ENCODE results near the gene MLANA. TPM values are rescaled to one million over a fixed set of nuclear protein-coding genes. Genes with fewer than 3 reads are reported as not detected.

MLANA gene
- total RNA-seq, 1 donor from 2014 or later, result not detected

DNA sequence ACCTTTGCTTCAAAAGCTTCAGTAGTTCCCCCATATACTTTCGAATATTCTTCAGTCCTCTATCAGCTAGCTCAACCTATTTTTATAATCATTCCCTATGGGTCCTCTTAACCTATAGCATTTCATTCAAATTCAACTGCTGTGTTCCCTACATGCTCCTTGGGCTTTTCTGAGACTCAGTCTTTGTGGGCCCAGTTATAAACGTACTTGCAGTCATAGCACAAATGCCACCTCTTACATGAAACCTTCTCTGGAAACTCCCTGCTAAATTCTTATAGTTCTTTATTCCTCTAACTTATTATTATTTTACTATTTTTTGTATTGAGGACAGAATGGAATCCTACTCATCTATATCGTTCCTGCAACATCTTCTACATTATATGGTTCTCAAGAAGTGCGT is 24.7 kb downstream of the MLANA start:
- TF ChIP-seq, protein P1, sequence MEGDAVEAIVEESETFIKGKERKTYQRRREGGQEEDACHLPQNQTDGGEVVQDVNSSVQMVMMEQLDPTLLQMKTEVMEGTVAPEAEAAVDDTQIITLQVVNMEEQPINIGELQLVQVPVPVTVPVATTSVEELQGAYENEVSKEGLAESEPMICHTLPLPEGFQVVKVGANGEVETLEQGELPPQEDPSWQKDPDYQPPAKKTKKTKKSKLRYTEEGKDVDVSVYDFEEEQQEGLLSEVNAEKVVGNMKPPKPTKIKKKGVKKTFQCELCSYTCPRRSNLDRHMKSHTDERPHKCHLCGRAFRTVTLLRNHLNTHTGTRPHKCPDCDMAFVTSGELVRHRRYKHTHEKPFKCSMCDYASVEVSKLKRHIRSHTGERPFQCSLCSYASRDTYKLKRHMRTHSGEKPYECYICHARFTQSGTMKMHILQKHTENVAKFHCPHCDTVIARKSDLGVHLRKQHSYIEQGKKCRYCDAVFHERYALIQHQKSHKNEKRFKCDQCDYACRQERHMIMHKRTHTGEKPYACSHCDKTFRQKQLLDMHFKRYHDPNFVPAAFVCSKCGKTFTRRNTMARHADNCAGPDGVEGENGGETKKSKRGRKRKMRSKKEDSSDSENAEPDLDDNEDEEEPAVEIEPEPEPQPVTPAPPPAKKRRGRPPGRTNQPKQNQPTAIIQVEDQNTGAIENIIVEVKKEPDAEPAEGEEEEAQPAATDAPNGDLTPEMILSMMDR (conservative IDR thresholded peaks at IDR 0.05; ENCODE audit: low read depth, low read length), result no peak
- no peak for DNase-seq (ENCODE audit: low read depth)
- no peak overlapping the region for H3K4me3 ChIP-seq (ENCODE audit: low read depth, low read length)

DNA sequence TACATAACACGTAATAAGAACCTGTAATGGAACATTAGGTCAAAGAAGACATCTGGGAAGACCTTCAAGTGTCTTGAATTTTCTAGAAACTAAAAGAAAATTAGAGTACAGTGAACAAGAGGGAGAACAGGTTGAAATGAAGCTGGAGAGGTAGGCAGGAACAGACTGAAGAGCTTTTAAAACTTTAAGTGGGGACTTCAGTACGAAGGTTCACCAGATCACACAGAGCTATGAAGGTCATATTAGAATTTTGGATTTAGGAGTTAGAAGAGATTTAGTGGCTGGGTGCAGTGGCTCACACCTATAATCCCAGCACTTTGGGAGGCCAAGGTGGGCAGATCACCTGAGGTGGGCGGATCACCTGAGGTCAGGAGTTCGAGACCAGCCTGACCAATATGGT is 26.6 kb downstream of the MLANA start:
- TF ChIP-seq, protein P1 (conservative IDR thresholded peaks at IDR 0.05; ENCODE audit: low read depth, low read length), result no peak
- DNase-seq (ENCODE audit: low read depth), result no peak
- H3K4me3 ChIP-seq (ENCODE audit: low read depth, low read length), result no peak overlapping the region

DNA sequence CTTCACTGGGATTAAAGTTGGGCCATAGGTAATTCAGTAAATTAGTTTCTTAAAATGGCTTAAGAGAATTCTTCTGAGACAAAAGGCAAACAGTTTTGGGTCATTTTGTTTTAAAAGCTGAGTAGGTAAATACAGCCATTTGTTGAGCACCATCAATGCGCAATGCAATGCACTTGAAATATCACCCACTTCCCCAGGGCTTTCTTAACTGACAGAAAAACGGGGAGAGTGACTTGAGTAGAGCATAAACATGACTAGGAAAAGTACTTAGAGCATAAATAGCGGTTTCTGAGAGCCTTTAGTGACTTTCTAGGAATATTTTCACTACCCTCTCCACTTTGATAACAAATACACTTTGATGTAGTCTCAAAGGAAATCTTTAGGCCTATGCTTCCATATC is 27.2 kb downstream of the MLANA start:
- DNase-seq (ENCODE audit: low read depth), result no peak
- no peak overlapping the region for H3K4me3 ChIP-seq (ENCODE audit: low read depth, low read length)
- TF ChIP-seq, protein P1 (conservative IDR thresholded peaks at IDR 0.05; ENCODE audit: low read depth, low read length), result no peak

DNA sequence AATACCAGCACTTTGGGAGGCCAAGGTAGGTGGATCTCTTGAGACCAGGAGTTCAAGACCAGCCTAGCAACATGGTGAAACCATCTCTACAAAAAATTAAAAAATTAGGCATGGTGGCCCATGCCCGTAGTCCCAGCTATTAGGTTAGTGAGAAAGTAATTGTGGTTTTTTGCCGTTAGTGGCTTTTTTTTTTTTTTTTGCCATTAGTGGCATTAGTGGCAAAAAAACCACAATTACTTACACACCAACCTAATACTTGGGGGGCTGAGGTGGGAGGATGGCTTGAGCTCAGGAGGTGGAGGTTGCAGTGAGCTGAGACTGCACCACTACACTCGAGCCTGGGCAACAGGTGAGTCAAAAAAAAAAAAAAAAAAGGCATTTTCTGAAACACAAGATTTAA is 27.8 kb downstream of the MLANA start:
- no peak overlapping the region for H3K4me3 ChIP-seq (ENCODE audit: low read depth, low read length)
- TF ChIP-seq, protein P1 (conservative IDR thresholded peaks at IDR 0.05; ENCODE audit: low read depth, low read length), result no peak
- DNase-seq (ENCODE audit: low read depth), result no peak

DNA sequence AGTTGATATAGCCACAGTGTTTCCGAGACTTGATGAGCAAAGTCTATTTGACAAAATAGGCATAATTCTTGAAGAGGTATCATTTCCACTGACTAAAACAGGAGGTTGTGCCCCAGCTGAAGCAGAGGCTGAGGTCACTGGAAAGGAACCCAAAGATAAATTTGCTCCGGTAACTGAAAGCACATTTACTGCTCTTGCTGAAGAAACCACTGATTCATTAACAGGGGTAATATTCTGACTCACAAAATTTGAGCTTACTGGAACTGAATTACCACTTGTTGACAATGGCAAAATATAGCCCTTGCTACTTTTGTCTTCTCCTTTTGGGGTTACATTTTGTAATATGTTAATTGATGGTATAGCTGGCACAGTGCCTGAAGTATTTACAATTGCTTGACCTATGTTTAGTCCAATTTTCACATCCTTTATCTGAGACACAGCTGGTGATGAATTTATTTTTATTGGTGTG is 30.2 kb downstream of the MLANA start:
- no peak for DNase-seq (ENCODE audit: low read depth)
- TF ChIP-seq, protein P1 (conservative IDR thresholded peaks at IDR 0.05; ENCODE audit: low read depth, low read length), result no peak
- H3K4me3 ChIP-seq (ENCODE audit: low read depth, low read length), result no peak overlapping the region

DNA sequence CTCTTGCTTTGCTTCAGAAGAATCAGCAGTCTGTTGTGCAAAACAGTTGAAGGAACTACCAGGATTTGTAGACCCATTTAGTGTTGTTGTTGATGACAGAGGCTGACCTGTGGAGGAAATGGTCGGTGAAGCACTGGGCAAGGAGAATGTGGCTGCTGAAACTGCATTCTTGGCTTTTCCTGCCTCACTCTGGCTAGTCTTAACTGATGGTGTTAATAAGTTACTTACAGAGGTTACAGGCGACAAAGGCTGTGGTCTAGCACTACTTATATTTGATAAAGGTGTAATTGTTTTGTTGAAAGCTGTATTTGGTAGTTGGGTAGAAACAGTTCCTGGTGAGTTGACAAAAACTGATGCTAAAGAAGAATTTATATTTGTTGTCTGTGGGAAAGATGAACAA is 31.5 kb downstream of the MLANA start:
- peak; percentile 73 for DNase-seq (ENCODE audit: low read depth)

DNA sequence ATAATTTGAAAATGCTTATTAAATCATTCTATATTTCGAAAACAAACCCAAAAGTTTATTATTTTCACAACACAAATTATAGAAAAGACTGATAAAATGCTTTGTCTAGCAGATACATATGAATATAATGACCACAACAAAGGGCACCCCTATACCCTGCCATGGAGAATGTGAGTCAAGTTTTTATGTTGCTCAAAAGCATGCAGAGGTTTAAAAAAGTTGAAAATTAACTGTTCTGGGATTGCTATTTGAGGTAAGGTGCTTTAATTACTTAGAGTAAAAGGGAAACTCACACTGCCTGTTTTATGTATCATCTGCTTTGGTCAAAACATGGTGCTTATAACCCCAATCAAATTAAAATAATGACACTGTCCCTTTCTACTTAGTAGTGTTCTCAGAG is 41.0 kb downstream of the MLANA start:
- no peak for DNase-seq (ENCODE audit: low read depth)
- H3K4me3 ChIP-seq (ENCODE audit: low read depth, low read length), result no peak overlapping the region
- TF ChIP-seq, protein P1 (conservative IDR thresholded peaks at IDR 0.05; ENCODE audit: low read depth, low read length), result no peak

More for the DNA sequence above, 31.5 kb downstream of the MLANA start:
- H3K4me3 ChIP-seq (ENCODE audit: low read depth, low read length), result no peak overlapping the region
- TF ChIP-seq, protein P1 (conservative IDR thresholded peaks at IDR 0.05; ENCODE audit: low read depth, low read length), result no peak

All from epithelial cell of proximal tubule (primary cell).